H9 (cell line): Measurements from ENCODE around the gene INSYN2B. TPM values are rescaled to one million over a fixed set of nuclear protein-coding genes. Genes with fewer than 3 reads are reported as not detected.

Experiments used
- DNase-seq: peaks from one replicate; pipeline ENCODE4 v3.0.0-alpha.2; 2017
- H2AFZ ChIP-seq: one replicate; pipeline ENCODE4 v1.6.1; 2013; ENCODE audit warnings: mild to moderate bottlenecking, low read length, control low read depth, moderate library complexity
- H2AK5ac ChIP-seq: 2 replicates; pipeline ENCODE4 v1.6.1; 2013; ENCODE audit warnings: low read length, control low read depth, mixed read lengths; ENCODE audit not compliant: insufficient read length
- H2BK120ac ChIP-seq: one replicate; pipeline ENCODE4 v1.6.1; 2013; ENCODE audit warnings: low read depth, mild to moderate bottlenecking, low read length, control low read depth, inconsistent platforms; ENCODE audit not compliant: poor library complexity, severe bottlenecking
- H2BK12ac ChIP-seq: 2 replicates; pipeline ENCODE4 v1.6.1; 2013; ENCODE audit warnings: low read length, control low read depth, mixed read lengths, low read depth; ENCODE audit not compliant: insufficient read length
- H2BK15ac ChIP-seq: 2 replicates; pipeline ENCODE4 v1.6.1; 2013; ENCODE audit warnings: low read depth, low read length, control low read depth
- H2BK20ac ChIP-seq: one replicate; pipeline ENCODE4 v1.6.1; 2013; ENCODE audit warnings: low read depth, mild to moderate bottlenecking, low read length, control low read depth, inconsistent platforms; ENCODE audit not compliant: poor library complexity, severe bottlenecking
- H2BK5ac ChIP-seq: 2 replicates; pipeline ENCODE4 v1.6.1; 2013; ENCODE audit warnings: low read length, control low read depth, mixed read lengths; ENCODE audit not compliant: insufficient read length
- H3K14ac ChIP-seq: 2 replicates; pipeline ENCODE4 v1.6.1; 2013; ENCODE audit warnings: low read length, control low read depth; ENCODE audit not compliant: insufficient read depth
- H3K18ac ChIP-seq: 2 replicates; pipeline ENCODE4 v1.6.1; 2013; ENCODE audit warnings: low read depth, mild to moderate bottlenecking, mixed read lengths, low read length, control low read depth; ENCODE audit not compliant: insufficient read length
- H3K23ac ChIP-seq: 2 replicates; pipeline ENCODE4 v1.6.1; 2013; ENCODE audit warnings: low read length, control low read depth, mixed read lengths, low read depth; ENCODE audit not compliant: insufficient read length
- H3K23me2 ChIP-seq: 2 replicates; pipeline ENCODE4 v1.6.1; 2013; ENCODE audit warnings: low read depth, mild to moderate bottlenecking, mixed read lengths, low read length, control low read depth; ENCODE audit not compliant: insufficient read length, poor library complexity, severe bottlenecking
- H3K27ac ChIP-seq: 2 replicates; pipeline ENCODE4 v1.5.1; 2013; ENCODE audit warnings: low read length, control low read depth, mixed read lengths, low read depth; ENCODE audit not compliant: insufficient read length
- H3K27me3 ChIP-seq: 2 replicates; pipeline ENCODE4 v1.6.1; 2013; ENCODE audit warnings: low read length, control low read depth, inconsistent platforms; ENCODE audit not compliant: insufficient read depth
- H3K4ac ChIP-seq: 2 replicates; pipeline ENCODE4 v1.6.1; 2013; ENCODE audit warnings: low read depth, mild to moderate bottlenecking, control low read depth, inconsistent platforms, low read length, moderate library complexity
- H3K4me1 ChIP-seq: 2 replicates; pipeline ENCODE4 v1.6.1; 2013; ENCODE audit warnings: low read length, control low read depth, inconsistent platforms; ENCODE audit not compliant: insufficient read depth
- H3K4me2 ChIP-seq: 2 replicates; pipeline ENCODE4 v1.6.1; 2013; ENCODE audit warnings: low read length, control low read depth, mixed read lengths; ENCODE audit not compliant: insufficient read length, insufficient read depth
- H3K56ac ChIP-seq: 2 replicates; pipeline ENCODE4 v1.6.1; 2013; ENCODE audit warnings: low read depth, mild to moderate bottlenecking, mixed read lengths, low read length, control low read depth; ENCODE audit not compliant: insufficient read length
- H3K79me1 ChIP-seq: 2 replicates; pipeline ENCODE4 v1.6.1; 2013; ENCODE audit warnings: low read depth, mild to moderate bottlenecking, moderate library complexity, low read length, control low read depth, inconsistent platforms; ENCODE audit not compliant: insufficient read depth, poor library complexity, severe bottlenecking
- H3K79me2 ChIP-seq: 2 replicates; pipeline ENCODE4 v1.6.1; 2013; ENCODE audit warnings: low read length, control low read depth, inconsistent platforms; ENCODE audit not compliant: insufficient read depth
- H3K9ac ChIP-seq: 2 replicates; pipeline ENCODE4 v1.6.1; 2013; ENCODE audit warnings: low read length, control low read depth, mixed read lengths; ENCODE audit not compliant: insufficient read length; ENCODE audit errors: extremely low read depth
- H3K9me3 ChIP-seq: one replicate; pipeline ENCODE4 v1.6.1; 2013; ENCODE audit warnings: low read depth, low read length, inconsistent platforms; ENCODE audit not compliant: control insufficient read depth
- H3T11ph ChIP-seq: one replicate; pipeline ENCODE4 v1.6.1; 2013; ENCODE audit warnings: mild to moderate bottlenecking, low read length, control low read depth, inconsistent platforms
- H4K20me1 ChIP-seq: one replicate; pipeline ENCODE4 v1.6.1; 2013; ENCODE audit not compliant: control insufficient read depth, insufficient read length, insufficient read depth
- H4K5ac ChIP-seq: 2 replicates; pipeline ENCODE4 v1.6.1; 2013; ENCODE audit warnings: low read depth, mild to moderate bottlenecking, mixed read lengths, low read length, control low read depth; ENCODE audit not compliant: insufficient read length
- H4K8ac ChIP-seq: replicated peaks from 2 replicates; pipeline ENCODE4 v1.6.1; 2013; ENCODE audit warnings: low read length, control low read depth, mixed read lengths, low read depth; ENCODE audit not compliant: insufficient read length
- H4K91ac ChIP-seq: 2 replicates; pipeline ENCODE4 v1.6.1; 2013; ENCODE audit warnings: low read depth, mild to moderate bottlenecking, moderate library complexity, mixed read lengths, low read length, control low read depth; ENCODE audit not compliant: insufficient read length
- H3K27ac Mint-ChIP-seq, 3 experiments: 2 replicates in 2 of 3; 3 replicates in 1 of 3; pipeline ENCODE4 v1.8.0; 2020 to 2021; ENCODE audit warnings: mixed read lengths in 3 of 3, mild to moderate bottlenecking in 1 of 3, moderate library complexity in 1 of 3
- H3K27me3 Mint-ChIP-seq: 2 replicates; pipeline ENCODE4 v1.8.0; 2021; ENCODE audit warnings: low read depth, mild to moderate bottlenecking, moderate library complexity, mixed read lengths
- H3K36me3 Mint-ChIP-seq, 3 experiments: 2 replicates in 2 of 3; 3 replicates in 1 of 3; pipeline ENCODE4 v1.8.0; 2020 to 2021; ENCODE audit warnings: low read depth in 3 of 3, mixed read lengths in 3 of 3; ENCODE audit not compliant: insufficient read depth in 1 of 3
- H3K4me1 Mint-ChIP-seq, 2 experiments: 2 replicates each; pipeline ENCODE4 v1.8.0; 2020; ENCODE audit warnings: mixed read lengths in 2 of 2
- H3K4me3 Mint-ChIP-seq, 2 experiments: 2 replicates in 1 of 2; 3 replicates in 1 of 2; pipeline ENCODE4 v1.8.0; 2020 to 2021; ENCODE audit warnings: mild to moderate bottlenecking in 2 of 2, mixed read lengths in 2 of 2, moderate library complexity in 1 of 2
- H3K9me3 Mint-ChIP-seq, 2 experiments: 2 replicates in 1 of 2; 3 replicates in 1 of 2; pipeline ENCODE4 v1.8.0; 2020; ENCODE audit warnings: mild to moderate bottlenecking in 2 of 2, mixed read lengths in 2 of 2, moderate library complexity in 1 of 2
- WGBS: extraction: QIAGEN DNeasy Blood & Tissue Kit; methylation state at CpG from one replicate; pipeline ENCODE4 v1.1.7; 2013; ENCODE audit warnings: missing lambda C conversion rate, low lambda C conversion rate, mixed read lengths; ENCODE audit not compliant: insufficient read length; ENCODE audit errors: extremely low coverage; 5-methylcytosine and 5-hydroxymethylcytosine counted together
- total RNA-seq: library from RNA; stranded (reverse); gene quantifications from 2 replicates; pipeline ENCODE4 v1.2.1, GENCODE V29; 2021
- TF ChIP-seq, protein P1 (sequence below): fragments of 200-600 bp; sonication (generic); conservative IDR thresholded peaks from 3 replicates; pipeline ENCODE4 v1.8.0; 2021; ENCODE audit warnings: antibody characterized with exemption, mild to moderate bottlenecking

The INSYN2B gene
- total RNA-seq, 1 experiment from 2014 or later, result not detected

DNA sequence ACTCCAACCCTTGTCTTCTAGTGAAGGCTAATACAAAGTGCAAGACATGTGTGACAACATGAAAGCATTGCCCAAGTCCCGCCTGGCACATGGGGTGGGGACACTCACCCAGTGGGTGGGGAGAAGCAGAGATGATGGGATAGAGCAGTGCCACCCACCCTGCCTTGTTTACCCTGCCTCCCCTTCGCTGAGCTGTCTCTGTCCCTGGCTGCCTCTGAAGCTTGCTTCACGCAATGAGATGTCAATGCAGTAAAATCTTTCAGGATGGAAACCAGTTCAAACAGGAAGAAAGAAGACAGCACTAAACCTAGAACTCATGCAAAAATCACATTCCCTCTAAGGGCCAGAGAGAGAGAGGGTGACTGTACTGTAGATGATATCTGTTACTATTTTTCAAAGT lies 148.0 kb downstream of the INSYN2B start:
- H3K18ac ChIP-seq, result no peak overlapping the region
- H3K4me3 Mint-ChIP-seq, result no peak overlapping the region
- H4K5ac ChIP-seq, result no peak overlapping the region
- no peak overlapping the region for H2BK12ac ChIP-seq
- H3K4me2 ChIP-seq, result no peak overlapping the region
- peak overlapping the region; percentile 44; the same call in 1 of the 2 replicates for H3K14ac ChIP-seq
- no peak overlapping the region for H3K9ac ChIP-seq
- no peak overlapping the region for H2BK120ac ChIP-seq
- no peaks in the 10 kb centered on the region for H3K79me1 ChIP-seq
- H4K91ac ChIP-seq, result no peak overlapping the region
- no peak overlapping the region for H4K8ac ChIP-seq
- no peaks in the 10 kb centered on the region for H3K79me2 ChIP-seq
- no peaks in the 10 kb centered on the region for H3K9me3 ChIP-seq
- no peak overlapping the region for H2AK5ac ChIP-seq
- no peak overlapping the region for H2BK15ac ChIP-seq
- no peaks in the 10 kb centered on the region for H3K9me3 Mint-ChIP-seq
- no peaks in the 10 kb centered on the region for H3K36me3 Mint-ChIP-seq
- H3K4ac ChIP-seq, result no peak overlapping the region
- H3K23ac ChIP-seq, result no peak overlapping the region
- H4K20me1 ChIP-seq, result no peaks in the 10 kb centered on the region
- H3K27ac ChIP-seq, result no peak overlapping the region
- no peaks in the 10 kb centered on the region for H3K27me3 Mint-ChIP-seq
- no peak overlapping the region for H2BK5ac ChIP-seq
- H2BK20ac ChIP-seq, result no peak overlapping the region
- no peak for DNase-seq
- no peaks in the 10 kb centered on the region for H3K23me2 ChIP-seq
- no peak overlapping the region for H3K56ac ChIP-seq
- no peak overlapping the region for H2AFZ ChIP-seq
- no peaks in the 10 kb centered on the region for H3K4me1 ChIP-seq
- no CpG with 5 or more reads among the region's 3 CpGs for WGBS
- no peak overlapping the region for H3T11ph ChIP-seq
- H3K27me3 ChIP-seq, result no peaks in the 10 kb centered on the region
- peaks cover 0 to 6% of the 10 kb centered on the region in 2 experiments; a peak in 3 of 4 replicates for H3K4me1 Mint-ChIP-seq
- no peak overlapping the region for H3K27ac Mint-ChIP-seq
- TF ChIP-seq, protein P1, sequence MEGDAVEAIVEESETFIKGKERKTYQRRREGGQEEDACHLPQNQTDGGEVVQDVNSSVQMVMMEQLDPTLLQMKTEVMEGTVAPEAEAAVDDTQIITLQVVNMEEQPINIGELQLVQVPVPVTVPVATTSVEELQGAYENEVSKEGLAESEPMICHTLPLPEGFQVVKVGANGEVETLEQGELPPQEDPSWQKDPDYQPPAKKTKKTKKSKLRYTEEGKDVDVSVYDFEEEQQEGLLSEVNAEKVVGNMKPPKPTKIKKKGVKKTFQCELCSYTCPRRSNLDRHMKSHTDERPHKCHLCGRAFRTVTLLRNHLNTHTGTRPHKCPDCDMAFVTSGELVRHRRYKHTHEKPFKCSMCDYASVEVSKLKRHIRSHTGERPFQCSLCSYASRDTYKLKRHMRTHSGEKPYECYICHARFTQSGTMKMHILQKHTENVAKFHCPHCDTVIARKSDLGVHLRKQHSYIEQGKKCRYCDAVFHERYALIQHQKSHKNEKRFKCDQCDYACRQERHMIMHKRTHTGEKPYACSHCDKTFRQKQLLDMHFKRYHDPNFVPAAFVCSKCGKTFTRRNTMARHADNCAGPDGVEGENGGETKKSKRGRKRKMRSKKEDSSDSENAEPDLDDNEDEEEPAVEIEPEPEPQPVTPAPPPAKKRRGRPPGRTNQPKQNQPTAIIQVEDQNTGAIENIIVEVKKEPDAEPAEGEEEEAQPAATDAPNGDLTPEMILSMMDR, result no peak
